Astrocyte (in vitro differentiated cells and primary cell): ENCODE measurements around the gene HLX. TPM values are rescaled to one million over a fixed set of nuclear protein-coding genes. Genes with fewer than 3 reads are reported as not detected.
A peak's percentile ranks its signal among the peaks of the same experiment; 100 is the strongest.

Source experiments
- DNase-seq: peaks from one replicate; pipeline ENCODE4 v3.0.0-alpha.2; 2010; ENCODE audit warnings: low read depth
- FAIRE-seq: peaks from 2 replicates; lab custom pipeline; 2011; peaks lifted over from hg19 to GRCh38; lab: Jason Lieb, UNC
- H2AFZ ChIP-seq: 2 replicates; pipeline ENCODE4 v1.6.0; 2012; ENCODE audit warnings: low read depth, low read length, inconsistent platforms
- H3K27ac ChIP-seq: 2 replicates; pipeline ENCODE4 v1.5.1; 2011; ENCODE audit warnings: low read depth, low read length, inconsistent platforms
- H3K27me3 ChIP-seq: 2 replicates; pipeline ENCODE4 v1.6.0; 2011; ENCODE audit warnings: low read length, inconsistent platforms; ENCODE audit not compliant: insufficient read depth
- H3K36me3 ChIP-seq: 2 replicates; pipeline ENCODE4 v1.5.1; 2011; ENCODE audit warnings: low read length, inconsistent platforms; ENCODE audit not compliant: insufficient read depth
- H3K4me1 ChIP-seq: 2 replicates; pipeline ENCODE4 v1.5.1; 2011; ENCODE audit warnings: low read length, inconsistent platforms; ENCODE audit not compliant: insufficient read depth
- H3K4me2 ChIP-seq: 2 replicates; pipeline ENCODE4 v1.6.0; 2012; ENCODE audit warnings: low read length, inconsistent platforms
- H3K4me3 ChIP-seq: 2 replicates; pipeline ENCODE4 v1.5.1; 2011; ENCODE audit warnings: low read depth, mild to moderate bottlenecking, low read length, inconsistent platforms; ENCODE audit not compliant: insufficient read depth
- H3K79me2 ChIP-seq: 2 replicates; pipeline ENCODE4 v1.6.0; 2012; ENCODE audit warnings: mild to moderate bottlenecking, low read length, inconsistent platforms; ENCODE audit not compliant: insufficient read depth
- H3K9ac ChIP-seq: 2 replicates; pipeline ENCODE4 v1.6.0; 2012; ENCODE audit warnings: mild to moderate bottlenecking, low read length, inconsistent platforms
- H3K9me3 ChIP-seq: 2 replicates; pipeline ENCODE4 v1.5.1; 2012; ENCODE audit warnings: low read depth, mild to moderate bottlenecking, low read length, inconsistent platforms; ENCODE audit not compliant: insufficient read depth
- H4K20me1 ChIP-seq: 2 replicates; pipeline ENCODE4 v1.6.0; 2012; ENCODE audit warnings: low read length, inconsistent platforms; ENCODE audit not compliant: insufficient read depth
- H3K27ac Mint-ChIP-seq: one replicate; pipeline ENCODE4 v1.8.0; 2021; ENCODE audit warnings: mild to moderate bottlenecking, mixed read lengths; ENCODE audit not compliant: unreplicated experiment
- H3K27me3 Mint-ChIP-seq: one replicate; pipeline ENCODE4 v1.8.0; 2021; ENCODE audit warnings: low read depth, mixed read lengths; ENCODE audit not compliant: unreplicated experiment
- H3K36me3 Mint-ChIP-seq: one replicate; pipeline ENCODE4 v1.8.0; 2021; ENCODE audit warnings: low read depth, mixed read lengths; ENCODE audit not compliant: unreplicated experiment
- H3K4me1 Mint-ChIP-seq: one replicate; pipeline ENCODE4 v1.8.0; 2021; ENCODE audit warnings: low read depth, mixed read lengths; ENCODE audit not compliant: unreplicated experiment
- H3K4me3 Mint-ChIP-seq: one replicate; pipeline ENCODE4 v1.8.0; 2021; ENCODE audit warnings: mild to moderate bottlenecking, moderate library complexity, mixed read lengths; ENCODE audit not compliant: unreplicated experiment
- H3K9me3 Mint-ChIP-seq: one replicate; pipeline ENCODE4 v1.8.0; 2021; ENCODE audit warnings: mild to moderate bottlenecking, mixed read lengths; ENCODE audit not compliant: unreplicated experiment
- CTCF ChIP-seq: IDR thresholded peaks from 2 replicates; pipeline ENCODE4 v1.5.1; 2011; ENCODE audit warnings: low read depth, mild to moderate bottlenecking, inconsistent platforms, low read length, moderate library complexity; ENCODE audit not compliant: insufficient read depth
- EZH2 ChIP-seq: IDR thresholded peaks from 2 replicates; pipeline ENCODE4 v1.6.1; 2012; ENCODE audit warnings: mild to moderate bottlenecking, low read length, inconsistent platforms; ENCODE audit not compliant: insufficient read depth
- total RNA-seq: library from RNA; stranded (reverse); gene quantifications from 2 replicates; pipeline ENCODE4 v1.2.1, GENCODE V29; 2021

Gene HLX
- total RNA-seq, 1 donor from 2014 or later: 1.4 TPM

- H3K36me3 ChIP-seq: no peaks in the 10 kb centered on the region
- no peak overlapping the region for H3K4me3 Mint-ChIP-seq
- H3K36me3 Mint-ChIP-seq: no peaks in the 10 kb centered on the region
- H3K9ac ChIP-seq: no peak overlapping the region
- H3K4me3 ChIP-seq: no peak overlapping the region
- H3K27me3 ChIP-seq: no peaks in the 10 kb centered on the region
- no peaks in the 10 kb centered on the region for H3K79me2 ChIP-seq
- no peaks in the 10 kb centered on the region for H3K4me1 Mint-ChIP-seq
- H3K4me2 ChIP-seq: no peak overlapping the region
- H3K9me3 ChIP-seq: no peaks in the 10 kb centered on the region
- no peak overlapping the region for H3K27ac ChIP-seq
- H3K27ac Mint-ChIP-seq: no peak overlapping the region
- no peaks in the 10 kb centered on the region for H4K20me1 ChIP-seq
- peaks cover 3% of the 10 kb centered on the region for H3K9me3 Mint-ChIP-seq
- TF ChIP-seq CTCF: peak; percentile 54
- no peak for TF ChIP-seq EZH2
- DNase-seq (no peak), FAIRE-seq (peak; percentile 29)
- H3K27me3 Mint-ChIP-seq: peaks cover 34% of the 10 kb centered on the region
- H3K4me1 ChIP-seq: no peaks in the 10 kb centered on the region
- no peak overlapping the region for H2AFZ ChIP-seq
Measured at GRCh38 chr1:220908757-220909156, 29.5 kb downstream of the HLX start.

DNA sequence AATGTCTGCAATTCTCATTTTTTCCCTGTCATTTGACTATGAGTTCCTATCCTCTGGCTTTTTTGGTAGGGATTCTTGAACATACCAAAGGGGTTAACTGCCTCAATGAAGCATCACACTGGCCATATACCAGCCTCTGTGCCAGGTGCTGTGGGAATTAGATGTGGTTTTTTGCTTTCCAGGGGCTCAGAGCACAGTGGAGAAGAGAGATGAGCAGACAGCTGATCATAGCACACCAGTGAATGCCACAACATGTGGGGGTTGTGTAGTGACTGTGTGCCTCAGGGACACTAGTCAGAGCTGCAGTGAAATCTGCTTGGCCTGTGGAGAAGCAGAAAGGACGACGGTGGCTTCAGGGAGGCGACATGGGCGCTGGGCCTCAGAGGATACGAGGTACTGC lies 30.8 kb downstream of the HLX start:
- H3K36me3 ChIP-seq: no peaks in the 10 kb centered on the region
- no peak overlapping the region for H3K4me2 ChIP-seq
- H3K79me2 ChIP-seq: no peaks in the 10 kb centered on the region
- no peak overlapping the region for H2AFZ ChIP-seq
- H3K27me3 ChIP-seq: no peaks in the 10 kb centered on the region
- Mint-ChIP-seq H3K27me3 (peaks cover 33% of the 10 kb centered on the region), H3K9me3 (peaks cover 3% of the 10 kb centered on the region), H3K4me3 (no peak overlapping the region), H3K27ac (no peak overlapping the region), H3K36me3 (no peaks in the 10 kb centered on the region), H3K4me1 (no peaks in the 10 kb centered on the region)
- DNase-seq (no peak), FAIRE-seq (no peak)
- H3K9me3 ChIP-seq: no peaks in the 10 kb centered on the region
- no peaks in the 10 kb centered on the region for H4K20me1 ChIP-seq
- no peak overlapping the region for H3K27ac ChIP-seq
- no peaks in the 10 kb centered on the region for H3K4me1 ChIP-seq
- H3K4me3 ChIP-seq: no peak overlapping the region
- H3K9ac ChIP-seq: no peak overlapping the region
- TF ChIP-seq EZH2: no peak
- TF ChIP-seq CTCF: no peak

- Mint-ChIP-seq H3K4me3 (no peak overlapping the region), H3K27ac (no peak overlapping the region), H3K9me3 (no peaks in the 10 kb centered on the region), H3K27me3 (peaks cover 21% of the 10 kb centered on the region), H3K4me1 (no peaks in the 10 kb centered on the region), H3K36me3 (no peaks in the 10 kb centered on the region)
- Histone ChIP-seq H2AFZ (no peak overlapping the region), H3K79me2 (no peaks in the 10 kb centered on the region), H3K4me3 (no peak overlapping the region), H3K9ac (no peak overlapping the region), H3K4me2 (no peak overlapping the region), H3K27ac (no peak overlapping the region), H3K9me3 (no peaks in the 10 kb centered on the region), H3K36me3 (no peaks in the 10 kb centered on the region), H3K4me1 (no peaks in the 10 kb centered on the region), H3K27me3 (no peaks in the 10 kb centered on the region), H4K20me1 (no peaks in the 10 kb centered on the region)
- FAIRE-seq (no peak), DNase-seq (no peak)
- TF ChIP-seq EZH2 (no peak), CTCF (no peak)
Measured at GRCh38 chr1:220914283-220915116, 35.3 kb downstream of the HLX start.
